T-helper 1 cell treated with Interleukin-12 subunit alpha and Interleukin-12 subunit beta and Interleukin-4 antibody, amounts not matched to agents 30 ng/mL and 1 ng/mL, for 36 hours (primary cell): ENCODE results near the gene INPP5A. TPM values are rescaled to one million over a fixed set of nuclear protein-coding genes. Genes with fewer than 3 reads are reported as not detected.

Experiments used
- intact Hi-C: fragments of 100-400 bp; cut with micrococcal nuclease; formaldehyde crosslinking; loops from one replicate; pipeline ENCODE4 v1.15.1; 2024
- total RNA-seq: library from RNA; stranded (reverse); gene quantifications from 2 replicates; pipeline ENCODE4 v1.2.3, GENCODE V29; 2022

Gene INPP5A
- total RNA-seq, 1 donor from 2014 or later: 19.0 TPM

- intact Hi-C loops: loop anchor here (5.0 kb wide), 1 partner anchor 552 kb away; the partner anchor contains the start of gene BNIP3
Measured at GRCh38 chr10:132534391-132535064, 3.1 kb upstream of the INPP5A start.

- intact Hi-C loops: loop anchor here (5.0 kb wide), 1 partner anchor 553 kb away; the partner anchor contains the start of gene BNIP3
Measured at GRCh38 chr10:132535065-132535651, 2.4 kb upstream of the INPP5A start.

- intact Hi-C loops: loop anchor here (2.0 to 5.0 kb wide), 2 partner anchors 314 to 554 kb away; partner anchors contain the start of gene BNIP3
Measured at GRCh38 chr10:132536241-132536876, 1.2 kb upstream of the INPP5A start.

- intact Hi-C loops: loop anchor here (1.0 to 5.0 kb wide), 18 partner anchors 56 to 842 kb away; partner anchors contain the start of genes BNIP3, DPYSL4, LRRC27 and PAOX
Measured at GRCh38 chr10:132536877-132537683, 507 bp upstream of the INPP5A start.

- intact Hi-C loops: loop anchor here (5.0 kb wide), 1 partner anchor 556 kb away; the partner anchor contains the start of gene BNIP3
Measured at GRCh38 chr10:132538031-132538789, 623 bp downstream of the INPP5A start.

GRCh38 chr10:132538790-132539421 lies 1.3 kb downstream of the INPP5A start:
- intact Hi-C loops: loop anchor here (5.0 kb wide), 1 partner anchor 557 kb away; the partner anchor contains the start of gene BNIP3

GRCh38 chr10:132539431-132539839 lies 1.8 kb downstream of the INPP5A start:
- intact Hi-C loops: loop anchor here (5.0 kb wide), 1 partner anchor 557 kb away; the partner anchor contains the start of gene BNIP3

- intact Hi-C loops: loop anchor here (1.0 to 5.0 kb wide), 3 partner anchors 11 to 558 kb away; partner anchors contain the start of gene BNIP3
Measured at GRCh38 chr10:132539894-132540293, 2.3 kb downstream of the INPP5A start.

- intact Hi-C loops: loop anchor here (1.0 kb wide), 2 partner anchors 11 to 32 kb away; no protein-coding TSS in a partner anchor
Measured at GRCh38 chr10:132540456-132540855, 2.9 kb downstream of the INPP5A start.

- intact Hi-C loops: no loop called here
Measured at GRCh38 chr10:132541129-132541528, 3.5 kb downstream of the INPP5A start.

GRCh38 chr10:132541601-132542011 lies 4.0 kb downstream of the INPP5A start:
- intact Hi-C loops: no loop called here

- intact Hi-C loops: no loop called here
Measured at GRCh38 chr10:132542086-132542775, 4.6 kb downstream of the INPP5A start.

- intact Hi-C loops: no loop called here
Measured at GRCh38 chr10:132542819-132543218, 5.2 kb downstream of the INPP5A start.

GRCh38 chr10:132543916-132544743 lies 6.5 kb downstream of the INPP5A start:
- intact Hi-C loops: no loop called here

- intact Hi-C loops: no loop called here
Measured at GRCh38 chr10:132544744-132545658, 7.4 kb downstream of the INPP5A start.

GRCh38 chr10:132545659-132546367 lies 8.2 kb downstream of the INPP5A start:
- intact Hi-C loops: no loop called here
